Measurements from ENCODE around the gene SNX5.

SNX5 gene

GRCh38 chr20:17912916-17913315 is 55.7 kb downstream of the SNX5 start:
- H3K27ac ChIP-seq (ENCODE audit: low read depth, low read length) = no peak overlapping the region
- H3K36me3 ChIP-seq (ENCODE audit: insufficient read depth, low read length) = no peaks in the 10 kb centered on the region
- no peaks in the 10 kb centered on the region; the same call in 1 of the 2 replicates for H3K27me3 ChIP-seq (ENCODE audit: insufficient read depth, low read length)
- H2AFZ ChIP-seq (ENCODE audit: low read length, unreplicated experiment) = no peak overlapping the region
- H3K4me3 ChIP-seq (ENCODE audit: low read depth, low read length) = no peak overlapping the region
- H3K4me1 ChIP-seq (ENCODE audit: control insufficient read depth, insufficient read depth, low read length, unreplicated experiment) = peaks cover 5% of the 10 kb centered on the region
- no peaks in the 10 kb centered on the region for H3K79me2 ChIP-seq (ENCODE audit: control insufficient read depth, insufficient read depth, low read length, unreplicated experiment)

DNA sequence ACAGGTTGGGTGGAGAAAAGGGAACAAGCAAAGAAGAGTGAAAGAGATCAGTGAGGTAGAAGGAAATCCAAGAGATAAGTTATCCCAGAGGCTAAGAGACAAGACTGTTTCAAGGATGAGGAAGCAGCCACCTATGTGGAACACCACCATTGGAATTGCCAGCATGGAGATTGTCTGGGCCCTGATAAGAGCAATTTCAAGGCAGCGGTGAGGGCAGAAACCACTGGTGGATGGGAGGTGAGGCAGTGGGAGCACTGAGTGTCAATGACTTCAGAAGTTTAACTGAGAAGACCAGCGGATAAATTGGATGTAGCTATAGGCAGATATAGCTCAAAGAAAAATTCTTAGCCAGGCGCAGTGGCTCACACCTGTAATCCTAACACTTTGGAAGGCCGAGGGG is 56.7 kb downstream of the SNX5 start:
- H3K79me2 ChIP-seq (ENCODE audit: control insufficient read depth, insufficient read depth, low read length, unreplicated experiment) = no peaks in the 10 kb centered on the region
- no peak overlapping the region for H2AFZ ChIP-seq (ENCODE audit: low read length, unreplicated experiment)
- H3K36me3 ChIP-seq (ENCODE audit: insufficient read depth, low read length) = no peaks in the 10 kb centered on the region
- no peak overlapping the region for H3K27ac ChIP-seq (ENCODE audit: low read depth, low read length)
- no peak overlapping the region for H3K4me3 ChIP-seq (ENCODE audit: low read depth, low read length)
- H3K27me3 ChIP-seq (ENCODE audit: insufficient read depth, low read length) = no peaks in the 10 kb centered on the region; the same call in 1 of the 2 replicates
- H3K4me1 ChIP-seq (ENCODE audit: control insufficient read depth, insufficient read depth, low read length, unreplicated experiment) = peaks cover 5% of the 10 kb centered on the region

GRCh38 chr20:17910828-17911294 is 57.7 kb downstream of the SNX5 start:
- Histone ChIP-seq H3K27me3 (ENCODE audit: insufficient read depth, low read length) (no peaks in the 10 kb centered on the region; the same call in 1 of the 2 replicates), H3K27ac (ENCODE audit: low read depth, low read length) (no peak overlapping the region), H3K36me3 (ENCODE audit: insufficient read depth, low read length) (no peaks in the 10 kb centered on the region), H3K4me1 (ENCODE audit: control insufficient read depth, insufficient read depth, low read length, unreplicated experiment) (peaks cover 5% of the 10 kb centered on the region), H3K79me2 (ENCODE audit: control insufficient read depth, insufficient read depth, low read length, unreplicated experiment) (no peaks in the 10 kb centered on the region), H3K4me3 (ENCODE audit: low read depth, low read length) (no peak overlapping the region), H2AFZ (ENCODE audit: low read length, unreplicated experiment) (no peak overlapping the region)

DNA sequence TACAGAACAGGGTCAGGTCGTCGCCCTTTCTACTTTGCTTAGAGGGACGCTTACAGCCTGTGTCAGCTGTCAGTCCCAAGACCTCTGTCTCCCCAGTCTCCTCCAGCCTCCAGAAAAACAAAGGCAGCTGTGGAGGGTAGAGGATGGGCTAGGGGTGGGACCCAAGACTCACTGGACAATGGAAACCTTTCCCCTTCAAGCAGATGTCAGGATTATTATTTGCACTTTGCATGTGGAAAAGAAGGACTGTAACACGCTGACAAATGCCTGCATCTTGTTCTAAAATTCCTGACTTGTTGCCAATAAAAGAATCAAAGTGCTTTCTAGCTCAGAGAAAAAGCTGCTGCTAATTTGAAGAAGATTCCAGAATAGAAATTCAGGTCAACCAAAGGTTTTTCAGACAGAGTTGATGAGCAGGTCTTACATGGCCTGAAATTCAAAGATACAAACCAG is 58.7 kb downstream of the SNX5 start:
- Histone ChIP-seq H3K79me2 (ENCODE audit: control insufficient read depth, insufficient read depth, low read length, unreplicated experiment) (no peaks in the 10 kb centered on the region), H3K4me1 (ENCODE audit: control insufficient read depth, insufficient read depth, low read length, unreplicated experiment) (peaks cover 5% of the 10 kb centered on the region), H2AFZ (ENCODE audit: low read length, unreplicated experiment) (no peak overlapping the region), H3K27me3 (ENCODE audit: insufficient read depth, low read length) (no peaks in the 10 kb centered on the region; the same call in 1 of the 2 replicates), H3K36me3 (ENCODE audit: insufficient read depth, low read length) (no peaks in the 10 kb centered on the region), H3K27ac (ENCODE audit: low read depth, low read length) (no peak overlapping the region), H3K4me3 (ENCODE audit: low read depth, low read length) (no peak overlapping the region)

DNA sequence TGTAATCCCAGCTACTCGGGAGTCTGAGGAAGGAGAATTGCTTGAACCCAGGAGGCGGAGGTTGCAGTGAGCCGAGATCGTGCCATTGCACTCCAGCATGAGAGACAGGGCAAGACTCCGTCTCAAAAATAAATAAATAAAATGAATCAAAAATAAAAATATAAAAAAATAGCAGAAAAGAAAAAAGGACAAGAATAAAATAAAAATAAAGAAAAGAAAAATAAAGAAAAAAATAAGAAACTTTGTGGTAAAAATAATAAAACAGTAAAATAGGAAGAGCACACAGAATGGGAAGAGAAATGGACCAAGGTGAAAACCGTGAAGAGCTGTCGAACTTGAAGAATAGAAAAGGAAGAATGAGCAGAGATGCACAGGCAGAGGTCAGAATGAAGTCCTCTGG is 63.0 kb downstream of the SNX5 start:
- Histone ChIP-seq H3K79me2 (ENCODE audit: control insufficient read depth, insufficient read depth, low read length, unreplicated experiment) (no peaks in the 10 kb centered on the region), H3K4me3 (ENCODE audit: low read depth, low read length) (no peak overlapping the region), H3K36me3 (ENCODE audit: insufficient read depth, low read length) (no peaks in the 10 kb centered on the region), H2AFZ (ENCODE audit: low read length, unreplicated experiment) (no peak overlapping the region), H3K27ac (ENCODE audit: low read depth, low read length) (no peak overlapping the region), H3K4me1 (ENCODE audit: control insufficient read depth, insufficient read depth, low read length, unreplicated experiment) (no peaks in the 10 kb centered on the region), H3K27me3 (ENCODE audit: insufficient read depth, low read length) (no peaks in the 10 kb centered on the region)

GRCh38 chr20:17904027-17904426 is 64.6 kb downstream of the SNX5 start:
- Histone ChIP-seq H3K36me3 (ENCODE audit: insufficient read depth, low read length) (no peaks in the 10 kb centered on the region), H3K4me3 (ENCODE audit: low read depth, low read length) (no peak overlapping the region)

GRCh38 chr20:17902531-17903083 is 66.0 kb downstream of the SNX5 start:
- Histone ChIP-seq H3K4me3 (ENCODE audit: low read depth, low read length) (no peak overlapping the region), H2AFZ (ENCODE audit: low read length, unreplicated experiment) (no peak overlapping the region), H3K4me1 (ENCODE audit: control insufficient read depth, insufficient read depth, low read length, unreplicated experiment) (no peaks in the 10 kb centered on the region)

More at GRCh38 chr20:17904027-17904426, 64.6 kb downstream of the SNX5 start:
- Histone ChIP-seq H3K27ac (ENCODE audit: low read depth, low read length) (no peak overlapping the region), H3K79me2 (ENCODE audit: control insufficient read depth, insufficient read depth, low read length, unreplicated experiment) (no peaks in the 10 kb centered on the region), H3K4me1 (ENCODE audit: control insufficient read depth, insufficient read depth, low read length, unreplicated experiment) (no peaks in the 10 kb centered on the region), H3K27me3 (ENCODE audit: insufficient read depth, low read length) (no peaks in the 10 kb centered on the region), H2AFZ (ENCODE audit: low read length, unreplicated experiment) (no peak overlapping the region)

DNA sequence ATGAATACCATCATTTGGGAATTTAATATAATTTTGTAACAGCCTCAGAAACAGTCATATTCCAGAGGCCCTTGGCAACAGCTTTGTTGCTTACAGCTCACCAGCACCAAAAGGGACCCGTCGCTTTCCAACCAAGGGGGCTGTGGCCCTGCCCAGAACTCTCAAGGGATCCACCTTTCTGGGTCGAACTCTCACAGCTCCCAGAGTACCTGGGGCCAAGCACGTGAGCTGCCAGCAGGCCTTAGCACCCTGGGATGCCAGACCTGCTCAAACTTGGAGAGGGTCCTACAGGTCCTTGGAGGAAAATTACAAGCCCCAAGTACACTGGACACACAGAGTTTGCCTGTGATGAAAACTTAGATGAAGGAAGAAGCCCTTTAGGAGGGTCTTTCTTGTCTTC is 66.6 kb downstream of the SNX5 start:
- Histone ChIP-seq H3K4me3 (ENCODE audit: low read depth, low read length) (no peak overlapping the region), H3K27me3 (ENCODE audit: insufficient read depth, low read length) (no peaks in the 10 kb centered on the region), H3K79me2 (ENCODE audit: control insufficient read depth, insufficient read depth, low read length, unreplicated experiment) (no peaks in the 10 kb centered on the region), H3K4me1 (ENCODE audit: control insufficient read depth, insufficient read depth, low read length, unreplicated experiment) (peaks cover 4% of the 10 kb centered on the region), H3K27ac (ENCODE audit: low read depth, low read length) (no peak overlapping the region), H3K36me3 (ENCODE audit: insufficient read depth, low read length) (no peaks in the 10 kb centered on the region), H2AFZ (ENCODE audit: low read length, unreplicated experiment) (no peak overlapping the region)

More at GRCh38 chr20:17902531-17903083, 66.0 kb downstream of the SNX5 start:
- H3K36me3 ChIP-seq (ENCODE audit: insufficient read depth, low read length) = no peaks in the 10 kb centered on the region
- H3K27ac ChIP-seq (ENCODE audit: low read depth, low read length) = no peak overlapping the region
- no peaks in the 10 kb centered on the region for H3K27me3 ChIP-seq (ENCODE audit: insufficient read depth, low read length)
- H3K79me2 ChIP-seq (ENCODE audit: control insufficient read depth, insufficient read depth, low read length, unreplicated experiment) = no peaks in the 10 kb centered on the region

- Histone ChIP-seq H3K79me2 (ENCODE audit: control insufficient read depth, insufficient read depth, low read length, unreplicated experiment) (no peaks in the 10 kb centered on the region), H3K4me1 (ENCODE audit: control insufficient read depth, insufficient read depth, low read length, unreplicated experiment) (peaks cover 17% of the 10 kb centered on the region), H3K4me3 (ENCODE audit: low read depth, low read length) (no peak overlapping the region), H3K27ac (ENCODE audit: low read depth, low read length) (no peak overlapping the region), H2AFZ (ENCODE audit: low read length, unreplicated experiment) (no peak overlapping the region), H3K27me3 (ENCODE audit: insufficient read depth, low read length) (no peaks in the 10 kb centered on the region), H3K36me3 (ENCODE audit: insufficient read depth, low read length) (no peaks in the 10 kb centered on the region)
These were observed 70.0 kb downstream of the SNX5 start for GRCh38 chr20:17898548-17898994.

GRCh38 chr20:17897566-17898307 is 70.9 kb downstream of the SNX5 start:
- Histone ChIP-seq H3K27me3 (ENCODE audit: insufficient read depth, low read length) (no peaks in the 10 kb centered on the region), H3K4me3 (ENCODE audit: low read depth, low read length) (no peak overlapping the region), H3K36me3 (ENCODE audit: insufficient read depth, low read length) (no peaks in the 10 kb centered on the region), H2AFZ (ENCODE audit: low read length, unreplicated experiment) (no peak overlapping the region), H3K4me1 (ENCODE audit: control insufficient read depth, insufficient read depth, low read length, unreplicated experiment) (peaks cover 17% of the 10 kb centered on the region), H3K79me2 (ENCODE audit: control insufficient read depth, insufficient read depth, low read length, unreplicated experiment) (no peaks in the 10 kb centered on the region), H3K27ac (ENCODE audit: low read depth, low read length) (no peak overlapping the region)
